ENCODE data around the gene RIMKLA.
A peak's percentile ranks its signal among the peaks of the same experiment; 100 is the strongest.

RIMKLA gene, protein sequence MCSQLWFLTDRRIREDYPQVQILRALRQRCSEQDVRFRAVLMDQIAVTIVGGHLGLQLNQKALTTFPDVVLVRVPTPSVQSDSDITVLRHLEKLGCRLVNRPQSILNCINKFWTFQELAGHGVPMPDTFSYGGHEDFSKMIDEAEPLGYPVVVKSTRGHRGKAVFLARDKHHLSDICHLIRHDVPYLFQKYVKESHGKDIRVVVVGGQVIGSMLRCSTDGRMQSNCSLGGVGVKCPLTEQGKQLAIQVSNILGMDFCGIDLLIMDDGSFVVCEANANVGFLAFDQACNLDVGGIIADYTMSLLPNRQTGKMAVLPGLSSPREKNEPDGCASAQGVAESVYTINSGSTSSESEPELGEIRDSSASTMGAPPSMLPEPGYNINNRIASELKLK

DNA sequence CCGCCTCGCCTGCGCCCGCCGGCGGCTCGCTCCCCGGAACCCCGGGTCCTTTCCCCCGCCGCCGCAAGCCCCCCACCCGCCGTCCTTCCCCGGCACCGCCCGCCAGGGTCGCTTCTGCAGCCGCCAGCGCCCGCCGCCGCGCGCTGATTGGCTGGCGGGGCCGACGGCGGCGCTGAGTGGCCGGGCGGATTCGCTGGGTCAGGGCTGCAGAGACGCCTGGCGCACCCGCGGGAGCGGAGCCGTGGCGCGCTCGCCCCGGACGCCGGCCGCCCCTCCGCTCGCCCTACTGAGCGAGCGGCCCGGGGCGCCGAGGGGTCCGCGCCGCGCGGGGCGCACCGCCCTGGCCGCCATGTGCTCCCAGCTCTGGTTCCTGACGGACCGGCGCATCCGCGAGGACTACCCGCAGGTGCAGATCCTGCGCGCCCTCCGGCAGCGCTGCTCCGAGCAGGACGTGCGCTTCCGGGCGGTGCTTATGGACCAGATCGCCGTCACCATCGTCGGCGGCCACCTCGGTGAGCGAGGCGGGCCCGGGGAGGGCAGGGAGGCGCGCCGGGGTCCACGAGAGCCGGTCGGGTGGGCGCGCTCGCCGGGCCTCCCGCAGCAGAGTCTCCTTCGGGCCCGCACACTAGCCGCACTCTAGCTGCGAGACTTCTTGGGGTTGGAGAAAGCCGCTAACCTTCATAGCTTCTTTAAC lies at the start of gene RIMKLA:
Gene RIMKLA, plus strand, starts transcription at position 207 of the 694 bp plus-strand sequence. Its CDS starts 143 bp downstream, at position 350.
- DNase-seq = peak; percentile 69

DNA sequence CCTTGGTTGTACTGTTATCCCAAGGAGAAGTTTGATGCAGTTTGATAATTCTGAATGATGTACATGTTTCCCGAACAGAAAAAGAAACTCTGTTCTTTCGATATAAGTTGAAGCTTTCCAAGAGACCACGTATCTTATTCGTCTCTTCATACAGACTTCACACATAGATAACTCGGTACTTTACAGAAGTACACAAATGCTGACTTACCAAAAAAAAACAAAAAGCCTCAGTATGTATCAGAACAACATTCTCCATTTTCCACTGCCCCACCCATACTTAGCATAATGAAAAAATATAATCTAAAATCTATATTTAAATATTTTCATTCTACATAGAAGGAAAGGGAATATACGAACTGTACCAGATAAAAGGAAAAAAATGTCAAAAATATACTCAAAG lies 47.7 kb upstream of the RIMKLA start:
- no peak for DNase-seq

DNA sequence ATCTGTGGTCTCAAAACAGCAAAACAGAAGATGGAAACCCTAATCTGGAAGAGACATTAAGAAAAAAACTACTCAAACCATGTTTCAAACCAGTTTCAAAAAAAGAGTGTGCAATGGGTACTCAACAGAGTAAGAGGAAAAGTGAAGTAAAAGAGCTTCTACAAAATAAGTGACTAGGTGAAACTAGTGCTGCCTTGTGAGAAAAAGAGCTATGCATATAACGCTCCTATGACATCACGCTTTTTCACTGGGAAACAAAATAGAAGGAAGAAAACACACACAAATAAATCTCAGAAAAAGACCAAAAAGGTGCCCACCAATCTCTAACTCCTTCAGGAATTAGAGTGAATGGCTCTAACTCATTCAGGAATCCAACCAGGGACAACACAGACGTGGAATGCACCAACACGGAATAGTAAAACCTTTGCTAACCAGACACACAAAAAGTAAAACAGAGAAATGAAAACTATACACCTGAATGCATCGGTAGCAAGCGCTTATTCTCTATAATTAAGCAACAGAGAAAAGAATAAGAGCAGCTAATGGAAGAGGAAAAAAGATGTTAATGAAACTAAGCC lies 46.8 kb upstream of the RIMKLA start:
- no peak for DNase-seq

GRCh38 chr1:42334240-42335049 lies 46.1 kb upstream of the RIMKLA start:
- peak; percentile 62 for DNase-seq

DNA sequence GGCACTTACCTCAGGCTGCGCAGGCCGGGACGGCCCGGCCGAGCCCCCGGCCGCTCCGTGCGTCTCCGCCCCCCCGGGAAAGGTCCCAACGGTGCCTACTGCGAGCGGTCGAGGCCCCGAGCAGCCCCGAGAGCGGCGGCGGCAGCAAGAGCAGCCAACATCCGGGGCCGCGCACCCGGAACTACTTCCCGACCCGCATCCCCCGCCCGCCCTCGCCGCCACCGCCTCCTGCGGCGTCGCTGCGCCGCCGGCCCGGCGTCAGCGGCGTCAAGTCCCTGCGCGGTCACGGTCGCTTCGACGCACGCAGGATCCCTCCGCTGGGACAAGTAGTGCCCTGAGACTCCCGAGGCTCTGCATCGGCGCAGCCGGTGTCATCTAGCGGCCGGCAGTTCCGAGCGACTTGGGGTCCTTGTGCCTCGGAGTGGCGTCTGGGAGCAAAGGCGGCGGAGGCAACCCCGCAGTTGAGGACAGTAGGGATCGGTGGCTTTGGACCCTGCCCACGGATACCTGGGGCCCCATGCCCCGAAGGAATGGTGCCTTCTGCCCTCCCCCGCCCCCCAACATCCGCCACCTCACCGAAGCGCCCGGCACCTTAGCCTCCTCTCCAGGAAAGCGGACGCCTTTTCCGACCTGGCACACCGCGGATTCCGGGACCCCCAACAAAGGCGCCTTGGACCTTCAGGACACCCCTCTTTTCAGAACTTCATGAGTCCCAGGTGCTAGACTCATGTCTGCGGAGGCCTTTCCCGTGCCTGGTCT lies 45.4 kb upstream of the RIMKLA start, which contains the start of gene FOXJ3:
Gene FOXJ3, minus strand, starts transcription at position 186 of the 759 bp plus-strand sequence. CDS start 24,142 bp downstream, outside the sequence.
- DNase-seq = peak; percentile 93

DNA sequence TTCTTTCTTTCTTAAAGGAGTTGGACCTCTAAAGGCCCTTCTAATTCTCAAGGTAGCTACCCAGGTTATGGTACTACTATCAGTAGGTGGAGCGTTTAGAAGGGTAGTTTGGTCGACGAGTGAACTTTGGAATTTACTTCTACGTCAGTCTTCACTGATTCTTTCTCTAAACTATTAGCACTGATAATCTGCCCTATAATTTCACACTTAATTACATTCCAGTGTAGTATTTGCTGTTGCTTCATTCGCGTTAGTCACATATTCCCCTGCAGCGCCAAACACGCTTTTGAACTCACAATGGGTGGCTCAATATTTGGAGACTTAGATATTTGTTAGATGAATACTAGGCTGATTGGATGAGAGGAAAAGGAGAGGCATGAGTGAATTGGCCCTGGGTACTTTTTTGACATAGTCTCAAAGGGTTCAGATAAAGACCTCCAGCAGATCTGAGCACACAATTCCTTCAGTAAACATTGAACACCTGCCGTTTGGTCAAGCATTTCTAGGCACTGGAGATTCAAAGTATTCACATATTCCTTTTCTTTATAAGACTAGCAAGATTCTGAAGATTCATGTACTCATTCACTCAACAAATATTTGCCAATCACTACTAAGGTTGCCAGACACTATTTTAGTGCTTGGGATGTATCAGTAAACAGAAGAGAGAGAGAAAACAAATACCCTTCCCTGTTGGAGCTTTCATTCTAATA lies 44.6 kb upstream of the RIMKLA start:
- DNase-seq = peak; percentile 99

DNA sequence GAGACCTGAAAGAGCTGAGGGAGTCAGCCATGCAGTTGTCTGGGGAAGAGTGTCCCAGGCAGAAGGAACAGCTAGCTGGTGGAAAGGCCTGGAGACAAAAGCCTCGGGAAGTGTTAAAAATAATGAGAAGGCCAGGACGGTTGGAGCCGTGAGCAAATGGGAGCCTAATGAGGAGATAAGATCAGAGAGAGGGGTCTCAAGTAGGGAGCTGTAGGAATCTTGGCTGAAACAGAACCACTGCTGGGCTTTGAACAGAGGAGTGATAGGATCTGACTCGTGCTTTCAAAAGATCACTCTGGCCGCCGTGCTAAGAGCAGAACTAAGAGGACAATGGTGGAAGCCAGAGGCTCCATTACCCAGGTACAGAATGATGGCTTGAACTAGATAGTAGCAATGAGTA lies 43.6 kb upstream of the RIMKLA start:
- DNase-seq = no peak

- DNase-seq = peak; percentile 100
Observed at GRCh38 chr1:42340093-42340492, 40.5 kb upstream of the RIMKLA start.

DNA sequence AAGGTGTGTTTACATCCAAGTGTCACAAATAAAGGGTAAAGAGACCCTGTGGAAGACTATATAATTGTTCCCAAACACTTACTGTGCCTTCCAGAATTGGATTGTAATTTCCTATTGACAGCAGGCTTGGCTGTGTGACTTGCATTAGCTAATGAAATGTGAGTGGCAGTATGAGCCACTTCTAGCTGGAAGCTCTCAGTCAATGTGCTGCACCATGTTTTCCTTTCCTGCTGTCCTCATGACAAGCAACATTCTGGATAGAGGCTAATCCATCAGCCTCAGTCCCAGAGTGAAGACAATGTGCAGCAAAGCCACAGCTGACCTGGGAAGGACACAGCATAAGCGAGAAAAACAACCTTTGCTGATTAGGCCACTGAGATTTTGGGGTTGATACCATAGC lies 39.7 kb upstream of the RIMKLA start:
- peak; percentile 99 for DNase-seq

GRCh38 chr1:42343049-42343448 lies 37.5 kb upstream of the RIMKLA start:
- no peak for DNase-seq

GRCh38 chr1:42348498-42348897 lies 32.1 kb upstream of the RIMKLA start:
- no peak for DNase-seq

DNA sequence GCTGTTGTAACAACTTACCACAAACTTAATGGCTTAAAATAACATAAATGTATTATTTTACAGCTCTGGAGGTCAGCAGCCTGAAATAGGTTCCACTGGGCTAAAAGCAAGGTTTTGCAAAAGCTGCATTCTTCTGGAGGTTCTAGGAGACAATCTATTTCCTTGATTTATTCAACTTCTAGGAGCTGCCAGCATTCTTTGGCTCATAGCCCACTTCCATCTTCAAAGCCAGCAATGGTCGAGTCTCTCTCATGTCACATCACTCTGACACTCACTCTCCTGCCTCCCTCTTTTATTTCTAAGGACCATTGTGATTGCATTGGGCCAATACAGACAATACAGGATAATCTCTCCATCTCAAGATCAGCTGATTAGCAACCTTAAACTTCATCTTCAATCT lies 30.5 kb upstream of the RIMKLA start:
- DNase-seq = peak; percentile 84

GRCh38 chr1:42358791-42359190 lies 21.8 kb upstream of the RIMKLA start:
- no peak for DNase-seq

- no peak for DNase-seq
Observed at GRCh38 chr1:42359466-42359865, 21.1 kb upstream of the RIMKLA start.

DNA sequence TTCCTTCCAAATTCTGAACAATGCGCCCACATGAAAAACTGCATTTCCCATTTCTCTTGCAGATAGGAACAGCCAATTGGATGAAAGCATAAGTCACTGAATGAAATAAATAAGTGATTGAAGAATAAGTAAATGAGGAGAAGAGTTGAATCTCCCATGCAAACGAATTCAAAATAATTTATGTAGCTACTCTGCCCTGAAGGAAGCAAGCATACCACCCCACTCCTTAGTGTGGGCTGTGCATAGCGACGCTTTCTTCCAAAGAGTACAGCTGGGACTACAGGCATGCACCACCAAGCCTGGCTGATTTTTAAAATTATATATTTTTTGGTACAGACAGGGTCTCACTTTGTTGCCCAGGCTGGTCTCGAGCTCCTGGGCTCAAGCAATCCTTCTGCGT lies 16.5 kb upstream of the RIMKLA start:
- no peak for DNase-seq

GRCh38 chr1:42364542-42364941 lies 16.1 kb upstream of the RIMKLA start:
- DNase-seq = no peak

DNA sequence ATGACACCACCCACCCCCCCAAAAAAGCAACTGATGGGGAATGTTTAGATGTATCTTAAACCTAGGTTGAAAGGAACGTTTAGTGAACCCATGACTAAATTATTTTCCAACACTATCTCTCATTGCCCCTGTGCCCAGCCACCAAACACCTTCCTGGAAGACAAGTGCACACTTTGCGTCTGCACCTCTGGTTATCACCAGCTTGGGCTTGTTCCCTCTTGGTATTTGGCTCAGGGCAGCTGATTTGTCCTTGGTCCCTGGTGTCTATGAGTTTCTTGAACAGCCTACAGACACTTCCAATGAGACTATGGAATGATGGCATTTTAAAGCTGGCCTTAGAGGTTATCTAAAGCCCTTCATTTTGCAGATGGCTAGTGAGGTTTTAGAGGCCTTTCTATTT lies 15.5 kb upstream of the RIMKLA start:
- DNase-seq = no peak

- DNase-seq = no peak
Observed at GRCh38 chr1:42368096-42368795, 12.3 kb upstream of the RIMKLA start.

DNA sequence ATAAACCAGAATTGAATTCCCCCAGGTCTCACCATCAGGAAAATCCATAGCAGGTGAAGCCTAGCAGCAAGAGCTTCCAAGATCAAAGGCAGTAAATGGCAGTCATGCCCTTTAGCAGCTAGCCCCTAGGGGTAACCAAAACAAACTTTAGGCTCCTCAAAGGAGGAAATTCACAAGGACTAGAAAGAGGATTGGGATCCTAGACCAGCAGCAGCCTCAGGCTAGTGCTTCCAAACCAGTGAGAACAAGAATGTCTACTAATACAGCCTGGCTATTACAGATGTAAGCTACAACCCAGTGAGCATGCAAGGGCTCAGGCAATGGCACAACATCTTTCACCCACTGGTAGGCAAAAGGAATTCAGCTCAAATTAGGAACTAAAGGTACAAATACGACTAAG lies 11.1 kb upstream of the RIMKLA start:
- DNase-seq = no peak

- no peak for DNase-seq
Observed at GRCh38 chr1:42370876-42371549, 9.6 kb upstream of the RIMKLA start.
